ENCODE results near the gene ABCC5.
"Not testable (repeated sequence)": the region's sequence is repeated elsewhere in the genome, so short reads cannot be mapped to it uniquely, and the experiment has no call there.

ABCC5 gene

GRCh38 chr3:183892610-183893214 is 125.0 kb downstream of the ABCC5 start:
- no peak for DNase-seq (ENCODE audit: low read depth in 3 of 3)

- DNase-seq (ENCODE audit: low read depth in 3 of 3) = no peak
Measured at GRCh38 chr3:183885766-183886165, 131.9 kb downstream of the ABCC5 start.

GRCh38 chr3:183884427-183885296 is 133.0 kb downstream of the ABCC5 start, which contains the start of gene PARL:
Gene PARL (minus strand): TSS chr3:183884880. CDS start chr3:183884846, 34 bp downstream.
- peak; percentile 91 to 95 (median 95) for DNase-seq (ENCODE audit: low read depth in 3 of 3)

GRCh38 chr3:183884097-183884426 is 133.6 kb downstream of the ABCC5 start:
- DNase-seq (ENCODE audit: low read depth in 3 of 3) = no peak

GRCh38 chr3:183883291-183884096 is 134.2 kb downstream of the ABCC5 start:
- no peak for DNase-seq (ENCODE audit: low read depth in 3 of 3)

- no peak for DNase-seq (ENCODE audit: low read depth in 3 of 3)
Measured at GRCh38 chr3:183880121-183880520, 137.6 kb downstream of the ABCC5 start.

GRCh38 chr3:183879243-183879642 is 138.4 kb downstream of the ABCC5 start:
- no peak for DNase-seq (ENCODE audit: low read depth in 3 of 3)

- DNase-seq (ENCODE audit: low read depth in 3 of 3) = no peak
Measured at GRCh38 chr3:183878071-183878470, 139.6 kb downstream of the ABCC5 start.

GRCh38 chr3:183877227-183877626 is 140.5 kb downstream of the ABCC5 start:
- DNase-seq (ENCODE audit: low read depth in 3 of 3) = not testable (repeated sequence)

- no peak for DNase-seq (ENCODE audit: low read depth in 3 of 3)
Measured at GRCh38 chr3:183875411-183875810, 142.3 kb downstream of the ABCC5 start.

GRCh38 chr3:183873914-183874313 is 143.8 kb downstream of the ABCC5 start:
- no peak for DNase-seq (ENCODE audit: low read depth in 3 of 3)

GRCh38 chr3:183871541-183871940 is 146.1 kb downstream of the ABCC5 start:
- no peak for DNase-seq (ENCODE audit: low read depth in 3 of 3)

- DNase-seq (ENCODE audit: low read depth in 3 of 3) = no peak
Measured at GRCh38 chr3:183870563-183870962, 147.1 kb downstream of the ABCC5 start.
